Activated naive CD4-positive, alpha-beta T cell treated with anti-CD3 and anti-CD28 coated beads for 36 hours (primary cell): ENCODE results near the gene ADAM8. TPM values are rescaled to one million over a fixed set of nuclear protein-coding genes. Genes with fewer than 3 reads are reported as not detected.

ENCODE experiments used
- CTCF ChIA-PET: fragments of 350-600 bp; sonication (Branson Sonifier 250); formaldehyde crosslinking; loops from one replicate; lab custom pipeline; 2021; ENCODE audit warnings: antibody characterized with exemption; lab: Charles Lee
- DNase-seq: peaks from one replicate; pipeline ENCODE4 v3.0.0-alpha.2; 2020
- H3K27ac Mint-ChIP-seq: one replicate; pipeline ENCODE4 v1.8.0; 2021; ENCODE audit warnings: mild to moderate bottlenecking, mixed read lengths
- H3K27me3 Mint-ChIP-seq: one replicate; pipeline ENCODE4 v1.8.0; 2021; ENCODE audit warnings: low read depth, mixed read lengths
- H3K36me3 Mint-ChIP-seq: one replicate; pipeline ENCODE4 v1.8.0; 2021; ENCODE audit warnings: low read depth, mixed read lengths
- H3K4me1 Mint-ChIP-seq: one replicate; pipeline ENCODE4 v1.8.0; 2021; ENCODE audit warnings: low read depth, mixed read lengths
- H3K4me3 Mint-ChIP-seq: one replicate; pipeline ENCODE4 v1.8.0; 2021; ENCODE audit warnings: mild to moderate bottlenecking, moderate library complexity, mixed read lengths
- H3K9me3 Mint-ChIP-seq: one replicate; pipeline ENCODE4 v1.8.0; 2021; ENCODE audit warnings: mixed read lengths
- intact Hi-C: fragments of 100-400 bp; cut with micrococcal nuclease; formaldehyde crosslinking; loops from one replicate; pipeline ENCODE4 v1.15.1; 2023
- total RNA-seq, 2 experiments: library from RNA; stranded (reverse); gene quantifications; one replicate each; pipeline ENCODE4 v1.2.3, GENCODE V29; 2021

ADAM8 gene
- total RNA-seq, 2 experiments from 2014 or later, result 112 to 120 TPM

- Mint-ChIP-seq H3K27ac (peak overlapping the region; percentile 88), H3K4me3 (peak overlapping the region; percentile 82), H3K9me3 (no peaks in the 10 kb centered on the region), H3K27me3 (no peaks in the 10 kb centered on the region), H3K36me3 (peaks cover 3% of the 10 kb centered on the region), H3K4me1 (peaks cover 75% of the 10 kb centered on the region)
- DNase-seq, result peak; percentile 83
- CTCF ChIA-PET, result interaction anchor here (1.1 to 1.6 kb wide), 2 partner anchors 14 to 68 kb away, joined by 3 to 7 read pairs; no protein-coding TSS in a partner anchor
- intact Hi-C loops, result no loop called here
These were observed 15.6 kb downstream of the ADAM8 start for GRCh38 chr10:133260895-133261725.

- H3K4me3 Mint-ChIP-seq, result peak overlapping the region; percentile 58
These were observed 17.1 kb downstream of the ADAM8 start for GRCh38 chr10:133259602-133259989.

GRCh38 chr10:133258818-133259601, 17.7 kb downstream of the ADAM8 start:
- H3K4me1 Mint-ChIP-seq, result peaks cover 56% of the 10 kb centered on the region
- H3K27me3 Mint-ChIP-seq, result no peaks in the 10 kb centered on the region
- H3K4me3 Mint-ChIP-seq, result peak overlapping the region; percentile 58
- H3K36me3 Mint-ChIP-seq, result peaks cover 3% of the 10 kb centered on the region
- peak; percentile 98 for DNase-seq
- intact Hi-C loops, result loop anchor here (1.0 to 5.0 kb wide), 9 partner anchors 16 to 717 kb away; partner anchors contain the start of genes PAOX, TUBGCP2 and ZNF511
- CTCF ChIA-PET, result interaction anchor here (1.0 to 1.9 kb wide), 7 partner anchors 13 to 115 kb away, joined by 3 to 8 read pairs (median 4); no protein-coding TSS in a partner anchor
- H3K9me3 Mint-ChIP-seq, result no peaks in the 10 kb centered on the region
- peak overlapping the region; percentile 89 for H3K27ac Mint-ChIP-seq

More at GRCh38 chr10:133259602-133259989, 17.1 kb downstream of the ADAM8 start:
- DNase-seq, result no peak
- Mint-ChIP-seq H3K27me3 (no peaks in the 10 kb centered on the region), H3K4me1 (peaks cover 62% of the 10 kb centered on the region), H3K36me3 (peaks cover 3% of the 10 kb centered on the region), H3K9me3 (no peaks in the 10 kb centered on the region), H3K27ac (peak overlapping the region; percentile 89)
- intact Hi-C loops, result loop anchor here (1.0 to 5.0 kb wide), 9 partner anchors 16 to 717 kb away; partner anchors contain the start of genes PAOX, TUBGCP2 and ZNF511
- CTCF ChIA-PET, result interaction anchor here (1.0 to 1.7 kb wide), 5 partner anchors 13 to 116 kb away, joined by 3 to 8 read pairs (median 4); no protein-coding TSS in a partner anchor

- DNase-seq, result peak; percentile 55
- Mint-ChIP-seq H3K9me3 (no peaks in the 10 kb centered on the region), H3K36me3 (peaks cover 1% of the 10 kb centered on the region), H3K4me1 (peaks cover 51% of the 10 kb centered on the region), H3K27me3 (no peaks in the 10 kb centered on the region), H3K4me3 (no peak overlapping the region), H3K27ac (peak overlapping the region; percentile 32)
- CTCF ChIA-PET, result interaction anchor here (1.1 to 2.3 kb wide), 10 partner anchors 10 to 115 kb away, joined by 3 to 9 read pairs (median 6); no protein-coding TSS in a partner anchor
- intact Hi-C loops, result loop anchor here (2.0 to 5.0 kb wide), 4 partner anchors 31 to 716 kb away; partner anchors contain the start of gene PAOX
These were observed 18.4 kb downstream of the ADAM8 start for GRCh38 chr10:133258066-133258817.

GRCh38 chr10:133257489-133258065, 19.1 kb downstream of the ADAM8 start:
- CTCF ChIA-PET, result interaction anchor here (0.6 to 2.3 kb wide), 9 partner anchors 9 to 134 kb away, joined by 3 to 9 read pairs (median 4); partner anchors contain the start of gene ADAM8
- intact Hi-C loops, result loop anchor here (2.0 to 5.0 kb wide), 4 partner anchors 31 to 715 kb away; partner anchors contain the start of gene PAOX
- Mint-ChIP-seq H3K27ac (peak overlapping the region; percentile 54), H3K9me3 (no peaks in the 10 kb centered on the region), H3K4me3 (peak overlapping the region; percentile 15), H3K27me3 (no peaks in the 10 kb centered on the region), H3K36me3 (no peaks in the 10 kb centered on the region), H3K4me1 (peaks cover 48% of the 10 kb centered on the region)
- DNase-seq, result peak; percentile 59

- Mint-ChIP-seq H3K27ac (no peak overlapping the region), H3K4me3 (no peak overlapping the region), H3K4me1 (peaks cover 33% of the 10 kb centered on the region), H3K36me3 (no peaks in the 10 kb centered on the region), H3K9me3 (no peaks in the 10 kb centered on the region), H3K27me3 (no peaks in the 10 kb centered on the region)
- intact Hi-C loops, result loop anchor here (5.0 kb wide), 2 partner anchors 122 to 713 kb away; partner anchors contain the start of gene PAOX
- DNase-seq, result no peak
- CTCF ChIA-PET, result no interaction called here
These were observed 21.3 kb downstream of the ADAM8 start for GRCh38 chr10:133255323-133255722.

GRCh38 chr10:133254421-133255120, 22.1 kb downstream of the ADAM8 start:
- H3K27me3 Mint-ChIP-seq, result no peaks in the 10 kb centered on the region
- intact Hi-C loops, result loop anchor here (5.0 kb wide), 2 partner anchors 123 to 712 kb away; partner anchors contain the start of gene PAOX
- DNase-seq, result no peak
- H3K27ac Mint-ChIP-seq, result no peak overlapping the region
- no peaks in the 10 kb centered on the region for H3K9me3 Mint-ChIP-seq
- no peak overlapping the region for H3K4me3 Mint-ChIP-seq
- no peaks in the 10 kb centered on the region for H3K36me3 Mint-ChIP-seq
- peaks cover 25% of the 10 kb centered on the region for H3K4me1 Mint-ChIP-seq
- CTCF ChIA-PET, result no interaction called here

- Mint-ChIP-seq H3K4me1 (peaks cover 15% of the 10 kb centered on the region), H3K9me3 (no peaks in the 10 kb centered on the region), H3K27me3 (no peaks in the 10 kb centered on the region), H3K36me3 (no peaks in the 10 kb centered on the region), H3K4me3 (no peak overlapping the region), H3K27ac (no peak overlapping the region)
- DNase-seq, result no peak
- CTCF ChIA-PET, result no interaction called here
- intact Hi-C loops, result no loop called here
These were observed 23.2 kb downstream of the ADAM8 start for GRCh38 chr10:133253361-133253955.

- Mint-ChIP-seq H3K9me3 (no peaks in the 10 kb centered on the region), H3K4me1 (peaks cover 4% of the 10 kb centered on the region), H3K27me3 (no peaks in the 10 kb centered on the region), H3K27ac (no peak overlapping the region), H3K4me3 (no peak overlapping the region), H3K36me3 (no peaks in the 10 kb centered on the region)
- CTCF ChIA-PET, result no interaction called here
- DNase-seq, result no peak
- intact Hi-C loops, result no loop called here
These were observed 24.5 kb downstream of the ADAM8 start for GRCh38 chr10:133252223-133252552.

- Mint-ChIP-seq H3K27me3 (no peaks in the 10 kb centered on the region), H3K36me3 (no peaks in the 10 kb centered on the region), H3K27ac (no peak overlapping the region), H3K9me3 (no peaks in the 10 kb centered on the region), H3K4me3 (no peak overlapping the region), H3K4me1 (no peaks in the 10 kb centered on the region)
- intact Hi-C loops, result no loop called here
- DNase-seq, result no peak
- CTCF ChIA-PET, result no interaction called here
These were observed 25.1 kb downstream of the ADAM8 start for GRCh38 chr10:133251388-133252222.
